A549 (cell line): ENCODE data around the gene OR7G3. TPM values are rescaled to one million over a fixed set of nuclear protein-coding genes. Genes with fewer than 3 reads are reported as not detected.

Experiments used
- ATAC-seq, 2 experiments: fragments of 200-7000 bp in 1 of 2; fragments of >200 bp in 1 of 2; cut with Nextera tagmentation in 1 of 2; cut with Tn5 transposase in 1 of 2; 3 replicates each; pipeline versions ENCODE4 v1.8.0 to v1.9.1; 2018 to 2020; ENCODE audit warnings: mild to moderate bottlenecking in 1 of 2, moderate library complexity in 1 of 2
- CTCF ChIA-PET: fragments of 300-600 bp; sonication (Branson Sonifier 250); formaldehyde crosslinking; extraction: SDS; loops from one replicate; lab custom pipeline; 2021; ENCODE audit warnings: antibody characterized with exemption, inconsistent platforms; lab: Yijun Ruan, JAX
- POLR2A ChIA-PET: fragments of 350-600 bp; formaldehyde crosslinking; extraction: SDS; loops from one replicate; lab custom pipeline; 2021; ENCODE audit warnings: antibody characterized with exemption, inconsistent platforms; lab: Yijun Ruan, JAX
- DNase-seq, 2 experiments: peaks; one replicate each; pipeline versions ENCODE4 v3.0.0 to v3.0.0-alpha.2; 2011 to 2016; ENCODE audit warnings: low read depth in 1 of 2, low spot score in 1 of 2
- FAIRE-seq: peaks from 2 replicates; lab custom pipeline; 2011; peaks lifted over from hg19 to GRCh38; lab: Jason Lieb, UNC
- H3K27ac ChIP-seq, 2 experiments: fragments of >200 bp; sonication (Bioruptor Twin); formaldehyde crosslinking; 3 replicates each; pipeline ENCODE4 v1.5.1; 2016 to 2017
- H3K4me1 ChIP-seq: fragments of >200 bp; sonication (Bioruptor Twin); formaldehyde crosslinking; 3 replicates; pipeline ENCODE4 v1.6.1; 2016
- H3K4me2 ChIP-seq: fragments of >200 bp; sonication (Bioruptor Twin); formaldehyde crosslinking; 3 replicates; pipeline ENCODE4 v1.6.1; 2016
- H3K4me3 ChIP-seq: fragments of >200 bp; sonication (Bioruptor Twin); formaldehyde crosslinking; 3 replicates; pipeline ENCODE4 v1.5.1; 2016
- H3K9me3 ChIP-seq: fragments of >200 bp; sonication (Bioruptor Twin); formaldehyde crosslinking; 3 replicates; pipeline ENCODE4 v1.6.1; 2016
- CEBPB ChIP-seq, 2 experiments: fragments of >200 bp in 1 of 2; sonication (Bioruptor Twin) in 1 of 2; formaldehyde crosslinking in 1 of 2; IDR thresholded peaks; 2 replicates each; pipeline ENCODE4 v1.6.1; 2012 to 2016
- EP300 ChIP-seq, 2 experiments: fragments of >200 bp; sonication (Bioruptor Twin); formaldehyde crosslinking; IDR thresholded peaks; 2 replicates in 1 of 2; 3 replicates in 1 of 2; pipeline ENCODE4 v1.6.1; 2016 to 2017
- HOXA7 ChIP-seq: fragments of 250-450 bp; sonication (Bioruptor Pico); IDR thresholded peaks from 2 replicates; pipeline ENCODE4 v1.5.0; 2020; ENCODE audit warnings: mild to moderate bottlenecking, moderate library complexity
- HOXB13 ChIP-seq: fragments of 250-450 bp; sonication (Bioruptor Pico); IDR thresholded peaks from 2 replicates; pipeline ENCODE4 v1.5.0; 2020; ENCODE audit warnings: low read depth, mild to moderate bottlenecking, moderate library complexity
- JUNB ChIP-seq: fragments of >200 bp; sonication (Bioruptor Twin); formaldehyde crosslinking; IDR thresholded peaks from 2 replicates; pipeline ENCODE4 v1.6.1; 2016
- KDM1A ChIP-seq: fragments of 200-600 bp; sonication (generic); IDR thresholded peaks from 2 replicates; pipeline ENCODE4 v1.6.1; 2016; ENCODE audit warnings: low read depth, mild to moderate bottlenecking
- MAZ ChIP-seq: fragments of 150-350 bp; IDR thresholded peaks from 2 replicates; pipeline ENCODE4 v1.6.1; 2014; ENCODE audit warnings: antibody characterized with exemption, low read depth, low read length, borderline replicate concordance
- TFCP2L1 ChIP-seq: fragments of 250-450 bp; sonication (Bioruptor Pico); IDR thresholded peaks from 2 replicates; pipeline ENCODE4 v1.5.0; 2021; ENCODE audit warnings: mild to moderate bottlenecking
- ZC3H11A ChIP-seq: fragments of 450-650 bp; IDR thresholded peaks from 2 replicates; pipeline ENCODE4 v1.6.1; 2014; ENCODE audit warnings: antibody characterized with exemption, mild to moderate bottlenecking
- WGBS: methylation state at CpG from one replicate; pipeline ENCODE4 v1.1.6; 2017; ENCODE audit errors: missing lambda C conversion rate; 5-methylcytosine and 5-hydroxymethylcytosine counted together
- polyA plus RNA-seq, 4 experiments: library from polyadenylated mRNA; depleted of rRNA in 3 of 4; stranded (reverse); fragments of >200 nt; fragmentation: RNase III in 1 of 4; extraction: RNeasy Plus Mini Kit Qiagen cat#74134 plus additional on column Dnase treatment in 1 of 4; gene quantifications; 2 replicates in 3 of 4; 3 replicates in 1 of 4; pipeline ENCODE4 v1.2.3, GENCODE V29; 2011 to 2017
- TF ChIP-seq, protein P1 (sequence below): IDR thresholded peaks from 2 replicates; pipeline ENCODE4 v1.6.1; 2012
- TF ChIP-seq, protein P2 (sequence below): fragments of 450-650 bp; IDR thresholded peaks from 2 replicates; pipeline ENCODE4 v1.6.1; 2014; ENCODE audit warnings: antibody characterized with exemption
- TF ChIP-seq, protein P3 (sequence below): fragments of 150-350 bp; IDR thresholded peaks from 2 replicates; pipeline ENCODE4 v1.6.1; 2014; ENCODE audit warnings: low read depth, mild to moderate bottlenecking, low read length
- TF ChIP-seq, protein P4 (sequence below): fragments of 250-450 bp; sonication (Bioruptor Pico); IDR thresholded peaks from 2 replicates; pipeline ENCODE4 v1.5.0; 2021; ENCODE audit warnings: mild to moderate bottlenecking, moderate library complexity, borderline replicate concordance
- TF ChIP-seq, protein P5 (sequence below): IDR thresholded peaks from 2 replicates; pipeline ENCODE4 v1.6.1; 2012
- TF ChIP-seq, protein P6 (sequence below): IDR thresholded peaks from 2 replicates; pipeline ENCODE4 v1.6.1; 2012; ENCODE audit warnings: low read depth, borderline replicate concordance

The OR7G3 gene
- polyA plus RNA-seq, 2 of the 4 experiments (the other 2 are of a cell fraction), result not detected

DNA sequence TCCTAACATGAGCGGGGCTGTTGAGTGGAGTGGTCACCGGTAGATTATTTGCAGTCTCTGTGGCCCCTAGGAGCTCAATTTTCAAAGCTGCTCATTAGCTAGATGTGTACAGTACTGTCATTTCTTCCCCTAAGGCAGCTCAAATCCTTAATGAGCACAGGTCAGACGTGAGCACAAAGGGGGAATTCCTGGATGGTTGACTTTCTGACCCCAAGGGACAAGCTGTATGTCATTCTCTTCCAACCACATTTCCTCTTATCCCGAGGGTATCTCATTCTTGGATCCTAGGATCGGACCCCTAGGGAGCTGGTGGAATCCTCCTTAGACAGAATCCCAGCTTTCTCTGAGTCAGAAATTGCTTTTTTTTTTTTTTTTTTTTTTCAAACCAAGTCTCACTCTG, 5.7 kb upstream of the OR7G3 start:
- WGBS, result 10% methylated on average over 5 of the region's 5 CpGs
- no peak overlapping the region for H3K27ac ChIP-seq
- POLR2A ChIA-PET, result no interaction called here
- H3K4me1 ChIP-seq, result no peaks in the 10 kb centered on the region
- no peak overlapping the region for H3K4me2 ChIP-seq
- no peak overlapping the region for H3K4me3 ChIP-seq
- H3K9me3 ChIP-seq, result no peaks in the 10 kb centered on the region
- no peak for DNase-seq
- no peak for FAIRE-seq
- no peak for ATAC-seq
- CTCF ChIA-PET, result interaction anchor here (0.6 kb wide), 1 partner anchor 435 kb away, joined by 4 read pairs; no protein-coding TSS in a partner anchor
- TF ChIP-seq EP300 (IDR thresholded peaks at IDR 0.05) (no peak), JUNB (no peak)
- TF ChIP-seq, protein P1, sequence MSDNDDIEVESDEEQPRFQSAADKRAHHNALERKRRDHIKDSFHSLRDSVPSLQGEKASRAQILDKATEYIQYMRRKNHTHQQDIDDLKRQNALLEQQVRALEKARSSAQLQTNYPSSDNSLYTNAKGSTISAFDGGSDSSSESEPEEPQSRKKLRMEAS, result no peak
- TF ChIP-seq, protein P2, sequence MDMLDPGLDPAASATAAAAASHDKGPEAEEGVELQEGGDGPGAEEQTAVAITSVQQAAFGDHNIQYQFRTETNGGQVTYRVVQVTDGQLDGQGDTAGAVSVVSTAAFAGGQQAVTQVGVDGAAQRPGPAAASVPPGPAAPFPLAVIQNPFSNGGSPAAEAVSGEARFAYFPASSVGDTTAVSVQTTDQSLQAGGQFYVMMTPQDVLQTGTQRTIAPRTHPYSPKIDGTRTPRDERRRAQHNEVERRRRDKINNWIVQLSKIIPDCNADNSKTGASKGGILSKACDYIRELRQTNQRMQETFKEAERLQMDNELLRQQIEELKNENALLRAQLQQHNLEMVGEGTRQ, result no peak
- TF ChIP-seq, protein P3, sequence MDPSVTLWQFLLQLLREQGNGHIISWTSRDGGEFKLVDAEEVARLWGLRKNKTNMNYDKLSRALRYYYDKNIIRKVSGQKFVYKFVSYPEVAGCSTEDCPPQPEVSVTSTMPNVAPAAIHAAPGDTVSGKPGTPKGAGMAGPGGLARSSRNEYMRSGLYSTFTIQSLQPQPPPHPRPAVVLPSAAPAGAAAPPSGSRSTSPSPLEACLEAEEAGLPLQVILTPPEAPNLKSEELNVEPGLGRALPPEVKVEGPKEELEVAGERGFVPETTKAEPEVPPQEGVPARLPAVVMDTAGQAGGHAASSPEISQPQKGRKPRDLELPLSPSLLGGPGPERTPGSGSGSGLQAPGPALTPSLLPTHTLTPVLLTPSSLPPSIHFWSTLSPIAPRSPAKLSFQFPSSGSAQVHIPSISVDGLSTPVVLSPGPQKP, result no peak

DNA sequence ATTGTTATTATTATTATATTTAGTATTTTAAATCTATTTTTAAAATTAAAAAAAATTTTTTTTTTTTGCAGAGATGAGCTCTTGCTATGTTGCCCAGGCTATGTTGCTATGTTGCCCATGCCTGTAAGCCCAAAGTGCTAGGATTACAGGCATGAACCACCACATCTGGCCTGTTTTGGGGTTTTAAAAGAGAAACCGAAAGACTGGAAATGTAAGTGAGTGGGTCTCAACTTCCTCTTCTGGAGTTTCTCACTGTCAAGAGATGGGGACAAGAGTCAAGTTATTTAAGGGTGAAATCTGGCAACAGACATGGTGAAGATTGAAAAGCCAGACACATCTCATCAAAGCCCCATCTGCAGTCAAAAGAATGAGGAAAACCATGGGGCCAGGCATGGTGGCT, 4.2 kb upstream of the OR7G3 start:
- Histone ChIP-seq H3K27ac (no peak overlapping the region), H3K4me3 (no peak overlapping the region), H3K4me1 (no peaks in the 10 kb centered on the region), H3K9me3 (no peaks in the 10 kb centered on the region), H3K4me2 (no peak overlapping the region)
- no peak for DNase-seq
- ChIA-PET CTCF (no interaction called here), POLR2A (no interaction called here)
- TF ChIP-seq HOXA7 (CRISPR knock-in tag), result no peak
- TF ChIP-seq, protein P4, sequence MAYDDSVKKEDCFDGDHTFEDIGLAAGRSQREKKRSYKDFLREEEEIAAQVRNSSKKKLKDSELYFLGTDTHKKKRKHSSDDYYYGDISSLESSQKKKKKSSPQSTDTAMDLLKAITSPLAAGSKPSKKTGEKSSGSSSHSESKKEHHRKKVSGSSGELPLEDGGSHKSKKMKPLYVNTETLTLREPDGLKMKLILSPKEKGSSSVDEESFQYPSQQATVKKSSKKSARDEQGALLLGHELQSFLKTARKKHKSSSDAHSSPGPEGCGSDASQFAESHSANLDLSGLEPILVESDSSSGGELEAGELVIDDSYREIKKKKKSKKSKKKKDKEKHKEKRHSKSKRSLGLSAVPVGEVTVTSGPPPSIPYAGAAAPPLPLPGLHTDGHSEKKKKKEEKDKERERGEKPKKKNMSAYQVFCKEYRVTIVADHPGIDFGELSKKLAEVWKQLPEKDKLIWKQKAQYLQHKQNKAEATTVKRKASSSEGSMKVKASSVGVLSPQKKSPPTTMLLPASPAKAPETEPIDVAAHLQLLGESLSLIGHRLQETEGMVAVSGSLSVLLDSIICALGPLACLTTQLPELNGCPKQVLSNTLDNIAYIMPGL, result no peak
- TF ChIP-seq HOXB13 (CRISPR knock-in tag), result no peak
- TF ChIP-seq, protein P5, sequence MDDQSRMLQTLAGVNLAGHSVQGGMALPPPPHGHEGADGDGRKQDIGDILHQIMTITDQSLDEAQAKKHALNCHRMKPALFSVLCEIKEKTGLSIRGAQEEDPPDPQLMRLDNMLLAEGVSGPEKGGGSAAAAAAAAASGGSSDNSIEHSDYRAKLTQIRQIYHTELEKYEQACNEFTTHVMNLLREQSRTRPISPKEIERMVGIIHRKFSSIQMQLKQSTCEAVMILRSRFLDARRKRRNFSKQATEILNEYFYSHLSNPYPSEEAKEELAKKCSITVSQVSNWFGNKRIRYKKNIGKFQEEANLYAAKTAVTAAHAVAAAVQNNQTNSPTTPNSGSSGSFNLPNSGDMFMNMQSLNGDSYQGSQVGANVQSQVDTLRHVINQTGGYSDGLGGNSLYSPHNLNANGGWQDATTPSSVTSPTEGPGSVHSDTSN, result no peak
- TF ChIP-seq EP300 (IDR thresholded peaks at IDR 0.05), result no peak
- TF ChIP-seq, protein P6, sequence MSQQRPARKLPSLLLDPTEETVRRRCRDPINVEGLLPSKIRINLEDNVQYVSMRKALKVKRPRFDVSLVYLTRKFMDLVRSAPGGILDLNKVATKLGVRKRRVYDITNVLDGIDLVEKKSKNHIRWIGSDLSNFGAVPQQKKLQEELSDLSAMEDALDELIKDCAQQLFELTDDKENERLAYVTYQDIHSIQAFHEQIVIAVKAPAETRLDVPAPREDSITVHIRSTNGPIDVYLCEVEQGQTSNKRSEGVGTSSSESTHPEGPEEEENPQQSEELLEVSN, result no peak
- TF ChIP-seq MAZ, result no peak
- no peak for TF ChIP-seq KDM1A
- no peak for TF ChIP-seq ZC3H11A
- no peak for TF ChIP-seq CEBPB (IDR thresholded peaks at IDR 0.05)
- FAIRE-seq, result no peak
- WGBS, result 71% methylated on average over 1 of the region's 1 CpG
- ATAC-seq, result no peak

DNA sequence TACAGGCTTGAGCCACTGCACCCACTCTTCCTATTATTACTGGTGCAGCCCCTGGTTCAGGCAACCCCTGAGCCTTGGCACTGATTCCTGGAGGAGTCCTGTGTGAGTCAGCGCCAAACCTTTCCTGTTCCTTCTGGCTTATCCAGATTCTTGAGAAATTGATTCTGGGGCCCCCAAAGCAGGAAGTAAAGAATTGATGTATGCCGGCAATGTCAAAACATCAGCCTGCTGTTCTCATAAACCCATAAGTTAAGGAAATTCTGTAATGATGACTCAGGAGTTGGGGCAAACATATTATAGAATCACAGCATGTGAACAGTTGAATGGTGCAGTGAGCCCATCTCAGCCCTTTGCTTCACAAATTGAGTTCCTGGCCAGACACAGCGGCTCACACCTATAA, 1.4 kb upstream of the OR7G3 start:
- H3K27ac ChIP-seq, result no peak overlapping the region
- FAIRE-seq (no peak), DNase-seq (peak in 1 of 2 experiments; percentile 28), ATAC-seq (peak in 1 of 2 experiments; percentile 30; a peak in 1 of 6 replicates)
- no peaks in the 10 kb centered on the region for H3K4me1 ChIP-seq
- POLR2A ChIA-PET, result no interaction called here
- no peak overlapping the region for H3K4me2 ChIP-seq
- no peak overlapping the region for H3K4me3 ChIP-seq
- 23% methylated on average over 3 of the region's 3 CpGs for WGBS
- no peak for TF ChIP-seq TFCP2L1 (CRISPR knock-in tag)
- TF ChIP-seq, all 56 proteins: peak for 0
- CTCF ChIA-PET, result no interaction called here
- H3K9me3 ChIP-seq, result no peaks in the 10 kb centered on the region
